NCI-H460 (cell line): ENCODE data around the gene VSTM2L. TPM values are rescaled to one million over a fixed set of nuclear protein-coding genes. Genes with fewer than 3 reads are reported as not detected.

Experiments used
- DNase-seq: peaks from one replicate; pipeline ENCODE4 v3.0.0-alpha.2; 2016; ENCODE audit warnings: low read depth; ENCODE audit errors: extremely low read depth
- total RNA-seq: library from RNA; depleted of rRNA; stranded (reverse); fragments of >200 nt; shearing (Covaris generic); gene quantifications from 2 replicates; pipeline ENCODE4 v1.2.3, GENCODE V29; 2014; rRNA removed

Gene VSTM2L
- total RNA-seq, 1 experiment from 2014 or later, result not detected

- no peak for DNase-seq
These were observed 81.3 kb downstream of the VSTM2L start for GRCh38 chr20:37984018-37984785.

GRCh38 chr20:37986044-37986858, 83.3 kb downstream of the VSTM2L start:
- no peak for DNase-seq

- no peak for DNase-seq
These were observed 84.1 kb downstream of the VSTM2L start for GRCh38 chr20:37986873-37987601.

- DNase-seq, result no peak
These were observed 84.8 kb downstream of the VSTM2L start for GRCh38 chr20:37987602-37988290.

- DNase-seq, result no peak
These were observed 85.5 kb downstream of the VSTM2L start for GRCh38 chr20:37988306-37988954.

GRCh38 chr20:37989601-37990295, 86.8 kb downstream of the VSTM2L start:
- DNase-seq, result no peak

- DNase-seq, result no peak
These were observed 87.7 kb downstream of the VSTM2L start for GRCh38 chr20:37990571-37991151.

- DNase-seq, result no peak
These were observed 88.4 kb downstream of the VSTM2L start for GRCh38 chr20:37991157-37991866.

GRCh38 chr20:37991908-37992307, 89.0 kb downstream of the VSTM2L start:
- DNase-seq, result no peak

- peak; percentile 18 for DNase-seq
These were observed 90.0 kb downstream of the VSTM2L start for GRCh38 chr20:37992802-37993409.

GRCh38 chr20:37994512-37994911, 91.6 kb downstream of the VSTM2L start:
- no peak for DNase-seq

Other genes starting within 250 kb of the VSTM2L start
- gene CTNNBL1, start 209.1 kb upstream of the VSTM2L start, total RNA-seq, result 36.1 and 37.6 TPM in 2 replicates
- gene TTI1, start 130.3 kb downstream of the VSTM2L start, total RNA-seq, result 25.1 and 27.3 TPM in 2 replicates
- 23.3 and 30.3 TPM in 2 replicates for gene RPRD1B, start 130.6 kb downstream of the VSTM2L start, total RNA-seq